ENCODE measurements around the gene TMPRSS13. TPM values are rescaled to one million over a fixed set of nuclear protein-coding genes. Genes with fewer than 3 reads are reported as not detected.

Gene TMPRSS13
- total and polyA plus RNA-seq, 2 of the 13 experiments (the other 11 are each of a cell fraction or from before 2014, with no cell fraction given) = not detected

GRCh38 chr11:117940736-117941135 is 11.5 kb upstream of the TMPRSS13 start:
- DNase-seq (ENCODE audit: low spot score) (no peak), FAIRE-seq (no peak), ATAC-seq (no peak)
- Histone ChIP-seq H3K9ac (ENCODE audit: insufficient read depth, low read depth, low read length) (no peak overlapping the region), H4K20me1 (ENCODE audit: insufficient read depth, low read length) (no peaks in the 10 kb centered on the region), H3K4me1 (ENCODE audit: insufficient read depth, low read length) (no peaks in the 10 kb centered on the region), H3K9me3 (ENCODE audit: low read length) (no peaks in the 10 kb centered on the region; the same call in 1 of the 2 replicates), H3K36me3 (replicated peaks in 1 of 2; ENCODE audit: control insufficient read depth in 1 of 2, insufficient read depth in 2 of 2, low read length in 2 of 2) (no peaks in the 10 kb centered on the region), H2AFZ (ENCODE audit: low read length) (no peak overlapping the region), H3K4me3 (replicated peaks in 1 of 3; ENCODE audit: insufficient read depth in 1 of 3, low read depth in 2 of 3, low read length in 3 of 3) (no peak overlapping the region), H3K4me2 (ENCODE audit: low read depth, low read length) (no peak overlapping the region), H3K27ac (ENCODE audit: extremely low read length, insufficient read depth, low read length) (no peak overlapping the region), H3K79me2 (ENCODE audit: insufficient read depth, low read length) (no peaks in the 10 kb centered on the region), H3K27me3 (ENCODE audit: control insufficient read depth in 1 of 2, insufficient read depth in 2 of 2, low read length in 2 of 2) (peaks cover 0 to 6% of the 10 kb centered on the region in 2 experiments; a peak in 2 of 5 replicates)
- WGBS (ENCODE audit: low lambda C conversion rate) = 61% methylated on average over 8 of the region's 8 CpGs
- POLR2A ChIA-PET = no interaction called here
- TF ChIP-seq KLF11 (CRISPR knock-in tag; IDR thresholded peaks at IDR 0.05) = no peak
- TF ChIP-seq PRDM4 (CRISPR knock-in tag; IDR thresholded peaks at IDR 0.05; ENCODE audit: borderline replicate concordance) = no peak
- no peak for TF ChIP-seq ZNF616 (CRISPR knock-in tag; IDR thresholded peaks at IDR 0.05; ENCODE audit: low read depth)
- no peak for TF ChIP-seq ZNF83 (CRISPR knock-in tag; IDR thresholded peaks at IDR 0.05; ENCODE audit: borderline replicate concordance)
- no peak for TF ChIP-seq ZSCAN29 (CRISPR knock-in tag; conservative IDR thresholded peaks at IDR 0.05)
- TF ChIP-seq ZNF724P (CRISPR knock-in tag; IDR thresholded peaks at IDR 0.05; ENCODE audit: borderline replicate concordance) = no peak
- no peak for TF ChIP-seq GABPB1 (CRISPR knock-in tag; IDR thresholded peaks at IDR 0.05)
- TF ChIP-seq ZNF564 (CRISPR knock-in tag; IDR thresholded peaks at IDR 0.05) = no peak
- TF ChIP-seq POLR2AphosphoS5 (IDR thresholded peaks at IDR 0.05; ENCODE audit: low read depth, low read length) = no peak
- no peak for TF ChIP-seq ZSCAN5A (CRISPR knock-in tag; IDR thresholded peaks at IDR 0.05; ENCODE audit: borderline replicate concordance)
- no peak for TF ChIP-seq ZNF678 (CRISPR knock-in tag; IDR thresholded peaks at IDR 0.05)
- TF ChIP-seq ZC3H4 (CRISPR knock-in tag; IDR thresholded peaks at IDR 0.05; ENCODE audit: borderline replicate concordance) = no peak
- TF ChIP-seq ZNF30 (CRISPR knock-in tag; IDR thresholded peaks at IDR 0.05) = no peak
- TF ChIP-seq CREM (IDR thresholded peaks at IDR 0.05) = no peak
- TF ChIP-seq CREM (CRISPR knock-in tag; IDR thresholded peaks at IDR 0.05) = no peak
- no peak for TF ChIP-seq ZNF431 (CRISPR knock-in tag; IDR thresholded peaks at IDR 0.05; ENCODE audit: borderline replicate concordance, low read depth)
- TF ChIP-seq ZIK1 (CRISPR knock-in tag; IDR thresholded peaks at IDR 0.05; ENCODE audit: borderline replicate concordance, low read depth) = no peak
- no peak for TF ChIP-seq ZNF879 (CRISPR knock-in tag; IDR thresholded peaks at IDR 0.05)
- in situ Hi-C loops (cut with HindIII; ENCODE audit: extremely low pct_ligation_motif_present, low pct_unique_long_range_greater_than_20kb) = loop anchor here (25.0 kb wide), 1 partner anchor 503 kb away; no protein-coding TSS in a partner anchor
- BruUV-seq (replicated peaks) = no TSS peak
- intact Hi-C loops (cut with micrococcal nuclease; ENCODE audit: unreplicated experiment) = loop anchor here (10.0 kb wide), 1 partner anchor 516 kb away; no protein-coding TSS in a partner anchor
- CTCF ChIA-PET (ENCODE audit: low intra/inter-chr PET ratio, low total read pairs) = no interaction called here

All from HepG2 (cell line).